CD4-positive, alpha-beta T cell treated with Interleukin-17A for 4 hours (primary cell): ENCODE data around the gene TPPP.
A peak's percentile ranks its signal among the peaks of the same experiment; 100 is the strongest.

Source experiments
- DNase-seq: peaks from one replicate; pipeline ENCODE4 v3.0.0-alpha.2; 2020; ENCODE audit warnings: mixed read lengths

The TPPP gene

DNA sequence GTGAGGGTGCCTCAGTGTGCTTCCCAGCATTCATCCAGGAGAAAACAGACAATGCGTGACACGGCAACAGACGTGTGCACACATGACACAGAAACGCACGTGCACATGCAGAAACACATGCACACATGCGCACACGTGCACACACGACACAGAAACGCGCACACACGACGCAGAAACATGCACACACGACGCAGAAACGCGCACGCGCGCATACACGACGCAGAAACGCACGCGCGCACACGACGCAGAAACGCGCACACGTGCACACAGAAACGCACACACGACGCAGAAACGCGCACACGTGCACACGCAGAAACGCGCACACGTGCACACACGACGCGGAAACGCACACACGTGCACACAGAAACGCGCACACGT, 16.5 kb downstream of the TPPP start:
- no peak for DNase-seq

DNA sequence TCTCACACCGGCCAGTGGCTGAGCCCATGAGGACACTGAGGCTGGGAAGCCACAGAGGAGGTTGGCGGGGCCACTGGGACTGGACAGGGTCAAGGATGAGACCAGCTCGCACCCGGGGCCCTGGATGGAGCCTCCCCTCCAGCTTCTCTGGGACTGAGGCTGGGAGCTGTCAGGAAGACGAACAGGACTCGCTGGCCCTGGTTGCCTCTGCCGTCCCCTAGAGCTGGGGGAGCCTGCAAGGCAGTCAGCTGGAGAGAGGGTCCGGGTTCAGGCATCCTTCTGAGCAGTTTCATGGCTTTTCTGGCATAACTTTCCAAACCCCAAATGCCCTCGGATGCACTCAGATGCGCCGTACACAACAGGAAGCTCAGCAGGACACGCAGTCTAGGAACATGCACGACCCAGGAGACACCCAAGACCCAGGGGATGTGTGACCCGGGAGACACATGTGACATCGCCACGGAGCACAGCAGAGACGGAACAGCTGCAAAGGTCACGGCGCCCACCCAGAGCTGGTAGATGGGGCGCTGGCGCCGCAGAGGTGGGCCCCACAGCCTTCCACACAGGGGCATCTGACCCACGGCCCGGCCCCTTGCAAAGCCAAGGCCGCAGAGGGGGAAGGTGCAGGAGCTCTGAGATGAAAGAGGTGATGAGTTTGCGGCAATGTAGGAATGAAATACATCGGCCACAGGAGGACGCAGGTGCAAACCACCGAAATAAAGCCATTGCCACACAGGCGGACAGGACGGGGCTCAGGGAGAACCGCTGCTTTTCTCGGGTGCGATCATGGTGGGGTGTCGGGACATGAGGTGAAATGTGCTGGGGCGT, 17.1 kb downstream of the TPPP start:
- no peak for DNase-seq

GRCh38 chr5:675111-675870, 17.9 kb downstream of the TPPP start:
- no peak for DNase-seq

- DNase-seq, result no peak
These were observed 18.5 kb downstream of the TPPP start for GRCh38 chr5:674630-675011.

GRCh38 chr5:673831-674629, 19.1 kb downstream of the TPPP start:
- DNase-seq, result no peak

DNA sequence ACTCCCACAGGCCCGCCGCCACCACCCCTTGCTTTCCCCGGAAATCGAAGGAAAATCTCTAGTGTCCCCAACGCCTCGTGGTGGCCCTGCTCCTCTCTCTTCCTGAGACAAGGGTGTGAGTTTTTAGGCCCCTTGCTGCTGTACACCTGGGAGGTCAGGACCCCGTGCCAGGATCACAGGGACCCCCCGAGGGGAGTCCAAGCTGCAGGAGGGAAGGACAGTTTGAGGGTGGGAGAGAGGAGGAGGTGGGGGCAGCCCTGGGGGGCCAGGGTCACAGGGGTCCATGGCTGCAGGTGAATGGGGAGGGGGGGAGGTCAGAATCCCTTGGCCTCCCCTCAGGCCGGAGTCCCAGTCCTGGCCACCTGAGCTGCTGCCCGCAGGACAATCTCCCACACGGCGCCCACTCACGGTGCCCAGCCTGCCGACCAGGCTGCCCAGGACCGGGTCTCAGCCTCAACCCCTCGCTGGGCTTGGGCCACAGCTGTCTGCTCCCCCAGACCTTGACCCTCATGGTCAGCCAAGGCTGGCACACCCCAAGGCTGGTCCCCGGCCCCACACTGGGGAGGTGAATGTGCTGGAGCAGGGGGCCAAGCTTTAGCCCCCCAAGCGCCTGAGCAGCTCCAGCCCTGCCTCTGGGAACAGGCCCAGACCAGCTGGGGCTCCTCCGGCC, 19.9 kb downstream of the TPPP start:
- DNase-seq, result no peak

- DNase-seq, result peak; percentile 79
These were observed 20.6 kb downstream of the TPPP start for GRCh38 chr5:672329-673160.

DNA sequence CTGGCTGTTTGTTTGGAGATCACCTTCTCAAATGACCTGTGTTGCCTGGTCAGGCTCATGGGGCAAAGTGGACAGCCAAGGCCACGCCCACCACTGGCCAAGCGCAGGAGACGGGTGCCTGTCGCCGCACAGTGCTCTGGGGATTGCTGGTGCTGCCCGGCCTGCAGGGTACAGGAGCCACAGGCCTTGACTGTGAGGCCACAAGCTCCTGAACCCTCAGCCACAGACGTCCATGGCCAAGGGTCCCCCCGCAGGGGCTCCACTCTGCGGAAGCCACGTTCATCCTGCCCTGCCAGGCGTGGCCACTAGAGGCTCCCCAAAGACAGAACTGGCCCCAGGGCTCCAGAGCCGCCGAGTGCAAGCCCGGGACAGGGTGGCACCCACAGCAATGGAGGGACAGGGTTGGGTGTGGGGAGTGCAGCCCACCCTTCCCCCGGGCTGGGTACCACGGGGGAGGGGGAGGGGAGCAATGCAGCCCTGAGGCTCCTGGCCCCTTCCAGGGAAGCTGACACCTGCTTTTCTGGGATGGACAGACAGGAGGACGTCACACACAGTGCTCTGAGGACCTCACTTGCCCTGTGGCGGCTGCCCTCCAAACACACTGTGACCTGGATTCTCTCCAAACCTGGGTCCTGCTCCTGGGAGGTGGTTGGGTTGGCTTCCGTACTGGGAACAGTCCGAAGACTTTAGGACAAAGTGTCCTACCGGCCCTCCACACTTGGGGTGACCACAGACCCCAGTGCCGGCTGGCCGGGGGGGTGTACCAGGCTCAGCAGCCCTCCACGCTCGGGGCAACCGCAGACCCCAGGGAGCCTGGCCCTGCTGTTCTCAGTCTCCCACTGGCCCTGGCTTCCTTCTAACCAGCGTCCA, 21.5 kb downstream of the TPPP start:
- DNase-seq, result peak; percentile 78

- no peak for DNase-seq
These were observed 22.5 kb downstream of the TPPP start for GRCh38 chr5:670396-671270.

GRCh38 chr5:669842-670395, 23.2 kb downstream of the TPPP start:
- no peak for DNase-seq

DNA sequence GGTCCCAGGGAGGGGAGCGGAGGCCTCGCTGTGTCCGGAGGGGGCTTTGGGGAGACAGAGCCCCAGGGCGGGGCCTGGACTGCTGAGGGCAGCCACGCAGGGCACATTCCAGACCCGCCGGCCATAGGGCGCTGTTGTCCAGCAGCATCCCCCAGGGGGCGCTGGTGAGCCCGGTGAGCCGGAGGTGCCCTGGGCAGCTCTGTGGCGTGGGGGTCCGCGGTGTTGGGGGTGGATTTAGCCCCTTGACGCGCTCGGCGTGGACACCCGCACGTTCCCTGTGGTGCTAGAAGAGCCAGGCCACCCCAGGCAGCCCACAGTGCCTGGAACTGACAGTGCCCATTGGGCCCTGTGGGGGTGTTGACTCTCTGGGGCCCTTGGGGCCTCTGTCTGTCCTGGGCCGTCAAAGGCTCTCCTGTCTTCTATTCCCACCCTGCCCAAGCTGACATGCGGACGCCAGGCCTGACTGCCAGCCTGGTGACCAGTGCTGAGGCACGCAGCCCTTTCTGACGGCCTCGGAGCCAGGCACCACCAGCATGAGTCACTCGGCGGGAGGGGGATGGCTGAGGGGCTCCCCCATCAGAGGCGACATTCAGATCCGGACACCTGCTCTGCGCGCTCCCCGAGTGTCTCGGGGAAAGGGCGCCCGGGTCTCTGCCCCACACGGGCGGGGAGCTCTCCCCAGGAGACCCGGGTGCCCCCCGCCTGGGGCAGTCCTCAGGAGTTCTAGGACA, 23.9 kb downstream of the TPPP start:
- peak; percentile 60 for DNase-seq

DNA sequence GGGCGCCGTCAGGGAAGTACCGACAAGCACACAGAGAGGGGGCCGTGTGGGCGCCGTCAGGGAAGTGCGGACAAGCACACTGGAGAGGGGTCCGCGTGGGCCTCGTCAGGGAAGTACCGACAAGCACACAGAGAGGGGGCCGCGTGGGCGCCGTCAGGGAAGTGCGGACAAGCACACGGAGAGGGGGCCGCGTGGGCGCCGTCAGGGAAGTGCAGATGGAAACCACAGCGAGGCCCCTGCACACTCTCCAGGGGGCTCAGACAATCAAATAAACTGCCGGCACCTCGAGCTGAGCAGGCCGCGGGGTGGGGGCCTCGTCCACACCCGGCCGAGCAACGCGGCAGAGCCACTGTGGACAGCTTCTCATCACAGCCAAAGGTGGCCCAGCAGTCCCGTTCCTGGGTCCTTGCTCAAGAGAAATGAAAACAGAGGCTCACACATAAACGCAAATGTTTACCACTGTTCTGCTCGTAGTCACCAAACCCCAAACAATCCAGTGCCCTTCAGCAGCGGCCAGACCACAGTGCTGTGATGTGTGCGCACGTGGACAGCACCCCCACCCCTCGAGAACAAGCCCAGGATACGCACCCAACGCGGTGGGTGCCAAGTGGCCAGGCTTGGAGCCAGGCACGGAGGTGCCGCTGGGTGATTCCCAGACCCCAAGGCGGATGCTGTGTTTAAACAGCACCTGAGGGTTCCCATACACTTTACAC, 24.7 kb downstream of the TPPP start:
- DNase-seq, result no peak

DNA sequence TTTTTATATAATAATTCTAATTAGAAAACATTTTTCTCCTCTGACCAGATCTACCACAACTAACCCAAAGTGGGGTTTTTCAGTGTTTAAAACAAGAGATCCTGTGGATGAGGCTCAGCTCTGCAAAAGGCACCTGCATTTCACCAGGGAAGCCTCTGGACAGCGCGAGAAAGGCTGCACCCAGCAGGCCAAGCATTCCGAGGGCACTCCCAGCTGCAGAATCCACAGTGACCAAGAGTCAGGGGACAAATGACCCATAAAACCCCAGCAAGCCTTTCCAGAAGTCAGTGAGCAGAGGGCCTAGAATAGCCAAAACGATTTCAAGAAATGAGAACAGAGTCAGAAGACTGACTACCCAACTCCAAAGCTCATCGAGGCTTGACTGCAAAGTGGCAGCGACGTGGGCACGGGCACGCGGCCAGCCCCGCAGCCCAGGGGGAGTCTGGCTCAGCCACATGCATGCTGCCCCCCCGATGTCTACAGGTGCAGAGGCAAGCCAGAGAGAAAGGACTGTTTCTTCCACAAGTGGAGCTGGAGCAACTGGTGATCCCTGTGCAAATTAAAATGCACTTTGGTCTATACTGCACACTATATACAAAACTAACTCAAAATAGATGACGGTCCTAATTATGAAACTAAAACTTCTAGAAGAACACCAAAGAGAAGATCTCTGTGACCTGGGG, 26.2 kb downstream of the TPPP start:
- no peak for DNase-seq

DNA sequence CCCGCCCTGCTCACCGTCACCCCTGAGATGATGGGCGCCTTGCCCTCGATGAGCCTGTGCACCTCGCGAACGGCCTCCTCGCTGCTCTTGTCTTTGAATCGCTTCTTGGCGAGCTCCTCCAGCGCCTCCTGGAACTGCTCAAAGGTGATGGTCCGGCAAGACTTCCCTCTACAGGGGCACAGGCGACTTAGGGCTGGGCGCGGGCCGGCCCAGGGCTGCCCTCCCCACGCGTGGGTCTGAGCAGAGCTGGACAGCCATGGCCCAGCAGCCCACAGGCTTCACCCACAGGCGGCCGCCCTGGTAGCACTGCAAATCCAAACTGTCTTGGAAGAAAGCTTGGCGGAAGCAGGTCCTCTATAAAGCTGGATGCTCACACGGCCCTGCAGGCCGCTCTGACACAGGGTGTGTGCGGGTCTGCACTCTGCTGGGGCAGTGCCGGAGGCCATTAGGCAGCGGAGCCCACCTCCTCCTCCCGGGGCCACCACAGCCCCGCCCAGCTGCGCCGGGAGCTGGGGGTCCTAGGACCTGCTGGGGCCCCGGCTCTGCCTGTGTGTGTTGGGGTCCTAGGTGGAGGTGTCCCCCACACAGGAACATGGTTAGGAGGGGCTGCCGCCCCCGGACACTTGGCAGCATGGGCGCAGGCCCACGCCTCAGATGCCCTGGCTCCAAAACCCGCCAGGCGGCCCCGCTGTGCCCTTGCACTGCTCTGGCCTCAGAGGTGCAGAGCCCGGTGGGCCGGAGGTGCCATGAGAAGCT, 27.0 kb downstream of the TPPP start:
- no peak for DNase-seq

- no peak for DNase-seq
These were observed 27.6 kb downstream of the TPPP start for GRCh38 chr5:665541-665955.

DNA sequence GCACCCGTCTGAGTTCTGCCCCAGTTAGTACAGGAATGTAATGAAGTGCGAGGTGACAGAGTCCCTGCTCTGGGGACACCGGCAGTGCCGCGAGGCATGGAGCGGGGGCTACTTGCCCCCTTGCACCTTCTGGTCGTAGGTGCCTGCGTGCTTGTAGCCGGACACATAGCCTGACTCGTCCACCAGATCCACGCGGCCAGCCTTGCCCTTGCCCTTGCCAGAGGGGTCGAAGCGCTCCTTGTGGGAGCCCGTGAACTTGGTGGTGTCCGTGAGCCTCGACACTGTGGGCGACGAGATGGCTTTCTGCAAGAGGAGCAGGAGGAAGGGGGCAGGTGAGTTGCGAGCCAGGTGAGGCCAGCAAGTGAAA, 28.2 kb downstream of the TPPP start:
- no peak for DNase-seq
